ENCODE measurements around the gene ZSCAN22. TPM values are rescaled to one million over a fixed set of nuclear protein-coding genes. Genes with fewer than 3 reads are reported as not detected.
"Not testable (repeated sequence)": the region's sequence is repeated elsewhere in the genome, so short reads cannot be mapped to it uniquely, and the experiment has no call there.

ZSCAN22 gene
- total RNA-seq, 2 experiments from 2014 or later: 4.3 to 5.0 TPM

- no peak overlapping the region for H3K27ac Mint-ChIP-seq
- no peak overlapping the region for H3K4me3 Mint-ChIP-seq
- no peaks in the 10 kb centered on the region for H3K9me3 Mint-ChIP-seq
- ChIA-PET POLR2A (no interaction called here), CTCF (interaction anchor here (1.1 to 1.8 kb wide), 2 partner anchors 11 to 19 kb away, joined by 3 to 7 read pairs; partner anchors contain the start of gene ZNF497)
- DNase-seq: no peak
- H3K36me3 Mint-ChIP-seq (ENCODE audit: low read depth): no peaks in the 10 kb centered on the region
- H3K27me3 Mint-ChIP-seq: no peaks in the 10 kb centered on the region
- H3K4me1 Mint-ChIP-seq: peaks cover 4% of the 10 kb centered on the region
Measured at GRCh38 chr19:58374200-58374599, 47.4 kb downstream of the ZSCAN22 start.

- CTCF ChIA-PET: interaction anchor here (1.8 to 1.9 kb wide), 2 partner anchors 11 to 14 kb away, joined by 3 to 5 read pairs; partner anchors contain the start of gene ZNF497
Measured at GRCh38 chr19:58376724-58377123, 49.9 kb downstream of the ZSCAN22 start.

GRCh38 chr19:58379246-58379645 is 52.5 kb downstream of the ZSCAN22 start:
- H3K4me1 Mint-ChIP-seq: peaks cover 23% of the 10 kb centered on the region
- ChIA-PET CTCF (interaction anchor here (0.6 to 1.7 kb wide), 4 partner anchors 15 to 158 kb away, joined by 3 to 5 read pairs (median 4); partner anchors contain the start of gene ZBTB45), POLR2A (interaction anchor here (0.7 kb wide), 1 partner anchor 30 kb away, joined by 5 read pairs; no protein-coding TSS in a partner anchor)
- DNase-seq: no peak
- no peaks in the 10 kb centered on the region for H3K9me3 Mint-ChIP-seq
- no peaks in the 10 kb centered on the region for H3K27me3 Mint-ChIP-seq
- peak overlapping the region; percentile 94 for H3K27ac Mint-ChIP-seq
- H3K36me3 Mint-ChIP-seq (ENCODE audit: low read depth): no peaks in the 10 kb centered on the region
- peak overlapping the region; percentile 83 for H3K4me3 Mint-ChIP-seq

More at GRCh38 chr19:58376724-58377123, 49.9 kb downstream of the ZSCAN22 start:
- DNase-seq; H3K27ac Mint-ChIP-seq; H3K9me3 Mint-ChIP-seq; H3K36me3 Mint-ChIP-seq (ENCODE audit: low read depth); H3K4me3 Mint-ChIP-seq; H3K27me3 Mint-ChIP-seq; POLR2A ChIA-PET: not testable (repeated sequence)
- peaks cover 16% of the 10 kb centered on the region for H3K4me1 Mint-ChIP-seq

- H3K4me1 Mint-ChIP-seq: peaks cover 27% of the 10 kb centered on the region
- POLR2A ChIA-PET: interaction anchor here (0.7 kb wide), 1 partner anchor 31 kb away, joined by 5 read pairs; no protein-coding TSS in a partner anchor
- no peaks in the 10 kb centered on the region for H3K27me3 Mint-ChIP-seq
- no peak for DNase-seq
- H3K27ac Mint-ChIP-seq: peak overlapping the region; percentile 94
- H3K9me3 Mint-ChIP-seq: no peaks in the 10 kb centered on the region
- no peaks in the 10 kb centered on the region for H3K36me3 Mint-ChIP-seq (ENCODE audit: low read depth)
- H3K4me3 Mint-ChIP-seq: peak overlapping the region; percentile 83
- CTCF ChIA-PET: interaction anchor here (0.6 to 1.7 kb wide), 4 partner anchors 16 to 159 kb away, joined by 3 to 5 read pairs (median 4); partner anchors contain the start of gene ZBTB45
Measured at GRCh38 chr19:58380037-58380661, 53.4 kb downstream of the ZSCAN22 start.

- no peaks in the 10 kb centered on the region for H3K27me3 Mint-ChIP-seq
- CTCF ChIA-PET: interaction anchor here (1.5 kb wide), 1 partner anchor 139 kb away, joined by 5 read pairs; the partner anchor contains the start of gene ZBTB45
- H3K4me3 Mint-ChIP-seq: peak within 1 kb of the TSS; percentile 83
- H3K27ac Mint-ChIP-seq: peak within 1 kb of the TSS; percentile 95
- H3K36me3 Mint-ChIP-seq (ENCODE audit: low read depth): no peaks in the 10 kb centered on the region
- POLR2A ChIA-PET: no interaction called here
- H3K9me3 Mint-ChIP-seq: no peaks in the 10 kb centered on the region
- peak; percentile 99 for DNase-seq
- H3K4me1 Mint-ChIP-seq: peaks cover 33% of the 10 kb centered on the region
Measured at GRCh38 chr19:58380662-58381459, 54.1 kb downstream of the ZSCAN22 start, which contains the start of gene ZNF837. TSS of gene ZNF837 (minus strand) at chr19:58381030. CDS start at chr19:58369332, 11,698 bp downstream.

- no peak for DNase-seq
- Mint-ChIP-seq H3K27me3 (no peaks in the 10 kb centered on the region), H3K4me3 (peak overlapping the region; percentile 83), H3K27ac (peak overlapping the region; percentile 95), H3K9me3 (no peaks in the 10 kb centered on the region), H3K4me1 (peaks cover 36% of the 10 kb centered on the region), H3K36me3 (ENCODE audit: low read depth) (no peaks in the 10 kb centered on the region)
- CTCF ChIA-PET: interaction anchor here (1.5 kb wide), 1 partner anchor 138 kb away, joined by 5 read pairs; the partner anchor contains the start of gene ZBTB45
- POLR2A ChIA-PET: no interaction called here
Measured at GRCh38 chr19:58381460-58382212, 54.8 kb downstream of the ZSCAN22 start.

- peak overlapping the region; percentile 57 for H3K27ac Mint-ChIP-seq
- H3K4me3 Mint-ChIP-seq: peak overlapping the region; percentile 83
- H3K4me1 Mint-ChIP-seq: peaks cover 46% of the 10 kb centered on the region
- H3K9me3 Mint-ChIP-seq: no peaks in the 10 kb centered on the region
- ChIA-PET POLR2A (no interaction called here), CTCF (no interaction called here)
- H3K36me3 Mint-ChIP-seq (ENCODE audit: low read depth): peaks cover 9% of the 10 kb centered on the region
- no peaks in the 10 kb centered on the region for H3K27me3 Mint-ChIP-seq
- DNase-seq: no peak
Measured at GRCh38 chr19:58382997-58383603, 56.3 kb downstream of the ZSCAN22 start.

GRCh38 chr19:58385313-58385890 is 58.6 kb downstream of the ZSCAN22 start:
- H3K4me1 Mint-ChIP-seq: peaks cover 47% of the 10 kb centered on the region
- DNase-seq: no peak
- ChIA-PET CTCF (no interaction called here), POLR2A (interaction anchor here (0.5 kb wide), 1 partner anchor 37 kb away, joined by 3 read pairs; no protein-coding TSS in a partner anchor)
- H3K27me3 Mint-ChIP-seq: no peaks in the 10 kb centered on the region
- H3K4me3 Mint-ChIP-seq: peak overlapping the region; percentile 97
- H3K36me3 Mint-ChIP-seq (ENCODE audit: low read depth): peaks cover 21% of the 10 kb centered on the region
- no peaks in the 10 kb centered on the region for H3K9me3 Mint-ChIP-seq
- peak overlapping the region; percentile 99 for H3K27ac Mint-ChIP-seq

- peak overlapping the region; percentile 97 for H3K4me3 Mint-ChIP-seq
- peaks cover 53% of the 10 kb centered on the region for H3K4me1 Mint-ChIP-seq
- POLR2A ChIA-PET: no interaction called here
- H3K9me3 Mint-ChIP-seq: no peaks in the 10 kb centered on the region
- peak overlapping the region; percentile 99 for H3K27ac Mint-ChIP-seq
- H3K27me3 Mint-ChIP-seq: no peaks in the 10 kb centered on the region
- CTCF ChIA-PET: no interaction called here
- peaks cover 26% of the 10 kb centered on the region for H3K36me3 Mint-ChIP-seq (ENCODE audit: low read depth)
- no peak for DNase-seq
Measured at GRCh38 chr19:58385891-58386575, 59.2 kb downstream of the ZSCAN22 start.

GRCh38 chr19:58386576-58387337 is 60.0 kb downstream of the ZSCAN22 start, which contains the start of gene RPS5:
TSS of gene RPS5 (plus strand) at chr19:58387269. CDS start at chr19:58388138, 869 bp downstream.
- no peaks in the 10 kb centered on the region for H3K27me3 Mint-ChIP-seq
- peaks cover 56% of the 10 kb centered on the region for H3K4me1 Mint-ChIP-seq
- ChIA-PET POLR2A (no interaction called here), CTCF (no interaction called here)
- peak within 1 kb of the TSS; percentile 99 for H3K27ac Mint-ChIP-seq
- H3K4me3 Mint-ChIP-seq: peak within 1 kb of the TSS; percentile 97
- H3K36me3 Mint-ChIP-seq (ENCODE audit: low read depth): peaks cover 29% of the 10 kb centered on the region
- peak; percentile 97 for DNase-seq
- no peaks in the 10 kb centered on the region for H3K9me3 Mint-ChIP-seq

Data from activated CD4-positive, alpha-beta T cell treated with anti-CD3 and anti-CD28 coated beads, Interleukin-2, amount 10 ng/mL, durations not matched to agents 7 days and 5 days (primary cell).